ENCODE measurements around the gene NR4A3.

The NR4A3 gene

GRCh38 chr9:99889120-99889519 lies 67.4 kb downstream of the NR4A3 start:
- no peak for DNase-seq

DNA sequence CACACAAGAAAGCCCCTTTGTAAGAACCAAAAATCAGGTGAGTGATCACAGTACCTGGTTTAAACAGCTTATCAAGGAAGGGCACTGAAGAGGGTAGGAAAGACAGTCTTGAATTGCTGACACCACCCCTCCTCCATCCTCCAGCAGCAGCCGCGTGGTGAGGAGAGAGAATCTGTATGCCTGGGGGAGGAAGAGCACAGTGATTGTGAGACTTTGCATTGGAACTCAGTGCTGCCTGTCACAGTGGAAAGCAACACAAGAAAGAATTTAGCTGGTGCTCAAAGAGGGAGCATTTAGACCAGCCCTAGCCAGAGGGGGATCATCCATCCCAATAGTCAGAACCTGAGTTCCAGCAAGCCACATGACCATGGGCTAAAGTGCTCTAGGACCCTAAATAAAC lies 73.1 kb downstream of the NR4A3 start:
- no peak for DNase-seq

DNA sequence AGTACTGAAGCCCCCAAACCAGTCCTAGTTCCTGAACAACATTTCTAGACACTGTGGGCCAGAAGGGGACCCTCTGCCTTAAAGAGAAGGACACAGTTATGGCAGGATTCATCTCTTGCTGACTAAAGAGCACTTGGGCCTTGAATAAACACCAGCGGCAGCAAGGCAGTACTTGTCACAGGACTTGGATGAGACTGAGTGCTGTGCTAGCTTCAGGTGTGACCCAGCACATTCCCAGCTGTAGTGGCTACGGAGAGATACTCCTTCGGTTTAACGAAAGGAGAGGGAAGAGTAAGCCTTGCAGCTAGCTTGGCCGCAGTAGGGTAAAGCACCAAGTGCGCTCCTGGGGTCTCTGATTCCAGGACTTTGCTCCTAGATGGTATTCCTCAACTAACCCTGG lies 73.8 kb downstream of the NR4A3 start:
- DNase-seq = no peak

DNA sequence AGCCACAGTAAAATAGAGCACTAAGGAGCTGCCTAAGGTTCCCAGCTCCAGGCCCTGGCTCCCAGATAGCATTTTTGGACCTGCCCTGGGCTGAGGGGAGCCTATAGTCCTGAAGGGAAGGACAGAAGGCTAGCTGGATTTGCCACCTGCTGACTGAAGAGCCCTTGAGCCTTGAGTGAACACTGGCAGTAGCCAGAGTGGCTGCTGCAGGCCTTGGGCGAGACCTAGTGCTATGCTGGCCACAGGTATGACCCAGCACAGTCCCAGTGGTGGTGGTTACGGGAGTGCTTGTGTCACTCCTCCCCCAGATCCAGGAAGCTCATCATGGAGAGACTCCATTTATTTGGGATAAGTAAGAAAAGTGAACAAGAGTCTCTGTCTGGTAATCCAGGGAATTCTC lies 74.4 kb downstream of the NR4A3 start:
- DNase-seq = no peak

- no peak for DNase-seq
These were observed 81.7 kb downstream of the NR4A3 start for GRCh38 chr9:99903393-99903792.

DNA sequence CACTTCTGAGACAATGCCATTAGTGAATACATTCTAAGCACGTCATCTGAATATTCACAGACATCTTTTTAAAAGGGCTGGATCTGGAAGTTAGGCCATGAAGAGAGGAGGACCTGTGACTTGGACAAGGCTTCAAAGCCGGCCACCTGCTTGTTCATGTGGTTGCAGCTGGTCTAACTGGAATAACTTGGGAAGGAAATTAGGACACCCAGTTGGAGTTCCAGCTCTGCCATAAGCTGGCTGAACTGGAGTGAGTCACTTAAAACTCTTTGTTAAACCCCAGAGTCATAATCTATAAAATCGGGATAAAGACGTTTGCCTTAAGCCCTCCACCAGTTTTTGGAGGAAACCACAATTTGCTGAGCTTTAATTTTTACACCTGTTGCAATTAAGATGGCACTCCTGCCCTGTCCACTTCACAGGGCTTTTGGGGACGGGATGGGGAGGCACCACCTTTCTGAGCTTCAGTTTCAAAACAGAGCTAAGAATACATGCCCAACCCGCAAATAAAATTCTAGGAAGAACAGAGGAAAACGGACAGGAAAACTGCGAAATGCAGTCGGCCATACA lies 84.2 kb downstream of the NR4A3 start:
- DNase-seq = no peak

- peak; percentile 81 for DNase-seq
These were observed 84.9 kb downstream of the NR4A3 start, which contains the start of gene STX17 for GRCh38 chr9:99906403-99907207. TSS of gene STX17 (plus strand) at chr9:99906654. CDS start at chr9:99915240, 8,586 bp downstream.

DNA sequence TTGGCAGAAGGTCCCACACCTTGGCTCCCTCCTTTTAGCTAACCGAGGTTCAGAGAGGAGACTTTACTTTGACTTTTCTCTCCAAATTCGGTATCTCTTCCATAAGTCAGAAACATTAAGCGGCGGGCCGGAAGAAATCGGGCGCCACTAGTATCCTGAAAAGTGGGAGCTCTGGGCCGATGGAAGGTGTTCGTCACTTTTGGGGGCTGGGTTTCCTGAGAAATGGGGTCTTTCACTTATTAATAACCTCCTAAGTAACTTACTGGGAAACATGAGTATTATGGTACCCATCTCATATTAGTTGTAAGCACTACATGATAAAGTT lies 85.5 kb downstream of the NR4A3 start:
- DNase-seq = no peak

GRCh38 chr9:99911600-99911999 lies 89.9 kb downstream of the NR4A3 start:
- no peak for DNase-seq
